Fibroblast of villous mesenchyme (primary cell): ENCODE measurements around the gene MYF6. TPM values are rescaled to one million over a fixed set of nuclear protein-coding genes. Genes with fewer than 3 reads are reported as not detected.
A peak's percentile ranks its signal among the peaks of the same experiment; 100 is the strongest.
"Not testable (repeated sequence)": the region's sequence is repeated elsewhere in the genome, so short reads cannot be mapped to it uniquely, and the experiment has no call there.

ENCODE experiments used
- DNase-seq: peaks from one replicate; pipeline ENCODE4 v3.0.0-alpha.2; 2010; ENCODE audit warnings: low read depth
- H3K4me3 ChIP-seq: 2 replicates; pipeline ENCODE4 v1.5.1; 2011; ENCODE audit warnings: low read depth, mild to moderate bottlenecking, low read length
- total RNA-seq: library from RNA; depleted of rRNA; stranded (reverse); fragments of >200 nt; gene quantifications from 2 replicates; pipeline ENCODE4 v1.2.3, GENCODE V29; 2012
- TF ChIP-seq, protein P1 (sequence below): IDR thresholded peaks from 2 replicates; pipeline ENCODE4 v1.5.1; 2012; ENCODE audit warnings: low read depth, mild to moderate bottlenecking, low read length; ENCODE audit not compliant: insufficient read depth

The MYF6 gene
- not detected in 2 replicates for total RNA-seq

DNA sequence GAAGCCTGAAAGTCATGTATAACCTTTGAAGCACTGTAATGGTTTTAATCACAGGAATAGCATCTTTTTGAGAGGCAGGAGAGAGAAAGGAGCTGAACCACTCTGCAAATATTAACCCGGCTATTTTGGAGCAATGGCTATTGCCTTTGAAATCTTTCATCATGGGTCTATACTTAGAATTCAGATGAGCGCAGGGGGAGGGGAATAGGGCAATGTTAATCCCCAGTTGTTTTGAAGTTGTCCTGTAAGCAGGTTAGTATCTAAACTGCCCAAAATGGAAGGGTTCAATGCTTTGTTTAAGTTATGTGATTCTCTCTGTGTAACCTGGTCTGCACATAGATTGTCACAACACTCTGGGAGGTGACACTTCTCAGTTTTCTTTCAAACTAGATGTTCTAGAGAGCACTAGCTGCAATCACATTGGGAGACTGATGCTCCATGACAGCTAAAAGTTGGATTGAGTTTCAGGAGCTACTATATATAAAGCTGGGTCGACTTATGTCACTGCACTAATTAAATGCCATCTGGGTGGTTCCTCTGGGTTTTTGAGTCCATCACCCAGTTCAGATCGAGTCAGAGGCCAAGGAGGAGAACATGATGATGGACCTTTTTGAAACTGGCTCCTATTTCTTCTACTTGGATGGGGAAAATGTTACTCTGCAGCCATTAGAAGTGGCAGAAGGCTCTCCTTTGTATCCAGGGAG is at the start of gene MYF6:
Gene MYF6 (plus strand): TSS at position 509 of the 704 bp plus-strand sequence. CDS start 86 bp downstream, at position 595.
- TF ChIP-seq, protein P1, sequence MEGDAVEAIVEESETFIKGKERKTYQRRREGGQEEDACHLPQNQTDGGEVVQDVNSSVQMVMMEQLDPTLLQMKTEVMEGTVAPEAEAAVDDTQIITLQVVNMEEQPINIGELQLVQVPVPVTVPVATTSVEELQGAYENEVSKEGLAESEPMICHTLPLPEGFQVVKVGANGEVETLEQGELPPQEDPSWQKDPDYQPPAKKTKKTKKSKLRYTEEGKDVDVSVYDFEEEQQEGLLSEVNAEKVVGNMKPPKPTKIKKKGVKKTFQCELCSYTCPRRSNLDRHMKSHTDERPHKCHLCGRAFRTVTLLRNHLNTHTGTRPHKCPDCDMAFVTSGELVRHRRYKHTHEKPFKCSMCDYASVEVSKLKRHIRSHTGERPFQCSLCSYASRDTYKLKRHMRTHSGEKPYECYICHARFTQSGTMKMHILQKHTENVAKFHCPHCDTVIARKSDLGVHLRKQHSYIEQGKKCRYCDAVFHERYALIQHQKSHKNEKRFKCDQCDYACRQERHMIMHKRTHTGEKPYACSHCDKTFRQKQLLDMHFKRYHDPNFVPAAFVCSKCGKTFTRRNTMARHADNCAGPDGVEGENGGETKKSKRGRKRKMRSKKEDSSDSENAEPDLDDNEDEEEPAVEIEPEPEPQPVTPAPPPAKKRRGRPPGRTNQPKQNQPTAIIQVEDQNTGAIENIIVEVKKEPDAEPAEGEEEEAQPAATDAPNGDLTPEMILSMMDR, result no peak
- H3K4me3 ChIP-seq, result peak within 1 kb of the TSS; percentile 25
- DNase-seq, result no peak

DNA sequence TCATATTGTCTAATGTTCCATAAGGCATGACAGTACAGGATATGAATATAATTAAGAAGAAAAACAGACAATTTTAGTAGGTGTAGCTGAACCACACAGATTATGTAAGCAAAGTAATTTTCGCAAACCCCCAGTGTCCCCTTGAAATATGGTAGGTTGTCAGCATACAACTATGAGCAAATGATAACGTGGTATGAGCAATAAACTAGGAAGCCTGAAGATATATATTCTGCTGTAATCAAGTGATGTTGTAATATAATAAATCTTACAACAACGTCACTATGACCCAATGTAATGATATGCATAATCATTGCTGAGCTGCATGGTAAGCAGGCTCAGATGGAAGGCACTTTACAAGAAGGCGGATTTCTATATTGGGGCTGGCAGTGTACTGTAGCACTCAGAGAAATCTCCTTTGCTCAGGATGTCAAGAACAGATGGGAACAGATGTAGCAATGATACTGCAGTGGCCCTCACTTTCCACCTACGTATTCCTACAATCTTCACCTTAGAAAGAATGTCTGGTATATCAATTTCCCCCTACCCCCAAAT is 47.8 kb upstream of the MYF6 start:
- TF ChIP-seq, protein P1, result no peak
- peak; percentile 33 for DNase-seq
- no peak overlapping the region for H3K4me3 ChIP-seq

DNA sequence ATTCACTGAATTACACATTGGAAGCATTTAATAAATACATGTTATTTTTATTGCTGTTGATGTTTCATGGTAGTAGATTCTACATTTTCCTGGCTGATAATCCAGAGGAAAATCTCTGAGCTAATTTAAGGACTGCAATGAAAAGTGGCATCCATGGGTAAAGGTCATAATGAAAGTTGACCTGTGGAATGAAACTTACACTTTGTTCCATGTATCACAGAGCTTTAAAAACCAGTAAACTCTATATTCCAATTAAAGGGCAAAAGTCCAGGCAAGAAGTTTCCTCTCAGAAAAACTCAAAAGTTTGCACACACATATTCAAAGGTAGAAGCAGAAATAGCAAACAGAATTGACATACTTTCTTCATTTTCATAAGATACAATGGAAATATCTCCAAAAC is 44.8 kb upstream of the MYF6 start:
- TF ChIP-seq, protein P1, result no peak
- no peak for DNase-seq
- H3K4me3 ChIP-seq, result no peak overlapping the region

DNA sequence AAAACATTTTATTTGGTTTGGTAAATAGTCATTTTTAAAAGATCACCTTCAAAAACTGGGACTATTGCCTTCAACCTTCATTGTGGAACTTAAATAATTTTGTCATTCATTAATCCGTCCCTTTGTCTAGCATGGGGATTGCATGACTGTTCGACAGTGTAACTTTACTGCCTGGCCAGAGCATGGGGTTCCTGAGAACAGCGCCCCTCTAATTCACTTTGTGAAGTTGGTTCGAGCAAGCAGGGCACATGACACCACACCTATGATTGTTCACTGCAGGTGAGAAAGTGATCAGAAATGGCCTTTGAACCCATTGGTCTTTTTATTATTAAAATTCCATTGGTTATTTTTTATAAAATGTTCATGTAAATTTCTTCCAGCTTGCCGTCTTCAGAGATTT is 37.2 kb upstream of the MYF6 start:
- no peak overlapping the region for H3K4me3 ChIP-seq
- DNase-seq, result no peak
- TF ChIP-seq, protein P1, result no peak

DNA sequence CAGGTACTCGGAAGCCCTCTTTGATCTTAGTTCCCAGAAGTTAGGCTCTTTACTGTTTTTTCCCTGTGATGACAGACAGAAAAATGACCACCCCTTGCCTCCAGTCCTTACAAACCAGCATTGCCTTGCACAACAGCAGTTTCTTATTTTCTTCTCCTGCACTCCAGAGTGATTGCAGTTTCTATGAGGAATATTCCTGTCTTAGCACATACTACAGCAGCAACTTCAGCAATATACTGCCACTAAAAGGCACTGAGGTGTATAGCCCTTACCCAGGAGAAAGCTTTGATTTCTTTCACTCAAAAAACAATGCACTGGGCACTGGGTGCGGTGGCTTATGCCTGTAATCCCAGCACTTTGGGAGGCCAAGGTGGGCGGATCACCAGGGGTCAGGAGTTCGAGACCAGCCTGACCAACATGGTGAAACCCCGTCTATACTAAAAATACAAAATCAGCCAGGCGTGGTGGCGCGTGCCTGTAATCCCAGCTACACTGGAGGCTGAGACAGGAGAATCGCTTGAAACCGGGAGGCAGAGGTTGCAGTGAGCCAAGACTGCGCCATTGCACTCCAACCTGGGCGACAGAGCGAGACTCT is 31.3 kb upstream of the MYF6 start:
- DNase-seq, result peak; percentile 20
- H3K4me3 ChIP-seq, result not testable (repeated sequence)
- TF ChIP-seq, protein P1, result peak; percentile 11

DNA sequence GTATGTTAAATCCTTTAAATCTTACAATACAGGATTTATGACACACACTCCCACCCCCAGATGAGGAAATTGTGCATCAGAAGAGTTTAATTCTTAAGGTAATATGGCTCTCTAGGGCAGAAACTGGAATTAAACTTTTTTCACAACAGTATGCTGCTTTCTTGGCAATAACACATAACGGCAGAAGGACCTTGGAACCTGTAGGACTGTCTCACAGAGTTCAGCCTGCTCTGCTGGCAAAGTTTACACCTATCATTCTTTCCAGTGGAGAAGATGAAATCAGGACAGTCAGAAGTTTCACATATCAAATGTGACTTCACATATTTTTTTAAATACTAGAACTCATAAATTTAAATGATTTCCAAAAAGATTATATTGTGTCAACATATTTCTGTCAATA is 30.6 kb upstream of the MYF6 start:
- DNase-seq, result no peak
- H3K4me3 ChIP-seq, result no peak overlapping the region
- TF ChIP-seq, protein P1, result no peak
